Skin of body (tissue), 2 donors: Measurements from ENCODE around the gene ALDH3A1. TPM values are rescaled to one million over a fixed set of nuclear protein-coding genes. Genes with fewer than 3 reads are reported as not detected.

Experiments used
- DNase-seq: peaks from one replicate; lab custom pipeline; 2025; lab: John Stamatoyannopoulos, UW
- total RNA-seq: library from RNA; depleted of rRNA; stranded (reverse); fragments of >200 nt; gene quantifications from one replicate; pipeline ENCODE4 v1.2.3, GENCODE V29; 2014

ALDH3A1 gene
- total RNA-seq, 1 donor from 2014 or later: 2.0 TPM

- DNase-seq: no peak
These were observed 6.2 kb downstream of the ALDH3A1 start for GRCh38 chr17:19741832-19742457.

DNA sequence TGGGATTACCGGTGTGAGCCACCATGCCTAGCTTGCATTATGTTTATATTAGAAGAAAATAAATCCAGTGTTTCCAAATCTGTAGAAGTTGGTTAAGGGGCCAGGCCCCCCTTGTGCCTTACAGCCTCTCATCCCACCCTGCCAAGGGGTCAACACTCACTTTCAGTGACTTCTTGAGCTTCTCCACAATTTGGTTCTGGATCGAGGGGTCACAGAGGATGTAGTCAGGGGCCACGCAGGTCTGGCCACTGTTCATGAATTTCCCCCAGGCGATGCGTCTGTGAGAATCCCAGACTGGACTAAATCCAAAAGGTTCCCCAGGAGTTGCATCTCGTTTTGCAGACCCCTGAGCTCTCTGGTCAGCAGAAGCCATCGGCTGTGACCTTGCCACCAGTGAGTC, 7.2 kb downstream of the ALDH3A1 start:
- no peak for DNase-seq

DNA sequence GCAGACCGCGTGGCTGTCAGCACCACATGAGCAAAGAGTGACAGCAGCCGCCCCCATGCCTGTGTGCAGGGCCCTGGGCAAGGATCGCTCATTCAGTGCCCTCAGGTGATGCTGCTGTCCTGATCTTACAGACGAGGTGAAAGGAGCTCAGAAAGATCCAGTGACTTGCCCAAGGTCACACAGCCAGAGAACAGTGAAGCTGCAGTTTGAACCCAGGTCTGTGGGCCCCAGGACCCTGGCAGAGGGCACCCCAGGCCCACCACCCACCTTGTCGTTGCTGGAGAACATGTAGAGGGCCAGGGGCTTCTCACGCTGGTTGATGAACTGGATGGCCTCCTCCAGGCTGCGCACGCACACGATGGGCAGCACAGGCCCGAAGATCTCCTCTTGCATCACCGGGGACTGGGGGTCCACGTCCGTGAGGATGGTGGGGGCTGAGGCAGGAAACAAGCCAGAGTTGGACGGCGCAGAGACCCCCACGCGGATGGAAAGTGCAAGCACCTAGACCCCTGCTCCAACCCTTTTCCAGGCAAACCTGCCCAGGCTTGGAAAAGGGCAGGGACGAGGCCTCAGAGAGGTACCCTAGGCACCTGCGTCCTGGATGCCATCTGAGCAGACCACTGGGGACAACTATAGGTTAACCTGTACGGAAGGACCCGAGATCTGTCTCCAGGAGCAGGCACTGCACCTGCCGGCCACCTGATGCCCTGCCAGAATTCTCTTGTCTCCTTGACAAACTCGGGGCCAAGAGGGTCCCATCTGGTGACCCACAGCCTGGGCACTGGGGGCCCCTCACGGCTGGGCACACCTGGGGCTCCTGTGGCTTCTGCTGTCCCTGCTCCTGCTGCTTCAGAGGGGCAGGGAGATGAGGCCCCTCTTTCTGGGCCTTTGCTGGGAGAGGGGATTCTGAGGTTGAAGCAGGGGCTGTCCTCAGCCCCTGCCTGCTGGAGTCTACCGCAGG, 8.6 kb downstream of the ALDH3A1 start:
- no peak for DNase-seq

- DNase-seq: no peak
These were observed 9.3 kb downstream of the ALDH3A1 start for GRCh38 chr17:19738757-19739156.

- no peak for DNase-seq
These were observed 10.0 kb downstream of the ALDH3A1 start for GRCh38 chr17:19738073-19738449.

DNA sequence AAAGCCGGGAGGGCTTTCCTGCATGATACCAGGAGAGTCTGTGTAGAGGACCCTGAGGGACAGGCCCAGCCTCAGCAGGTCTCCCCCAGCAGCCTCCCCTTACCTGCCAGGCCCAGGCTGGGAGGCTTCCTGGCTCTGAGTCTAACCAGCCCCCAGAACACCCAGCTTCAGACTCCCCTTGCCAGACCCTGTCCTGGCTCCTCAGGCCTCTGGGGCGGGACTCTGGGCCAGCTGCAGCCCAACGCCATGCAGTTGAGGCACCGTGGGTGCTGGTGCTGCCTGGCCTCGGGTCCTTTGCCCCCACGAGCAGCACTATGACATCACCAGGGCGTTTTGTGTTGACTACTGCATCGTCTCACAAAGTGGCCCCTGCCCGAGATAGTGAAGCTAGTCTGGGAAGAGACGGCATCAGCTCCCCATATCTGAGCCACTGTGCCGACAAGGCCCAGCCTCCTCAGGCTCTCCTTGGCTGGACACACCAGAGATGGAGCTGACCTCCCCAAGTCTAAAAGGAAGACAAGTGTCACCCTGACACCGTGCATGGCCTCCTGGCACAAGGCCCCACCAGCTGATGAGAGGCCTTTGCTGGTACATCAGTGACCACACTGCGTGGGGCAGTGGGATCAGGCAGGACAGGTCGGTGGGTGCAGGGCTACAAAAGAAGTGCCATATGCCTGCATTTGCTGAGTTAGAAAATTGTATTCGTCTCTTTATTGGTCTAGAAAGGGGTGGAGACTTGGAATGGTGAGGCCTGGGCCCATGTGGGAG, 10.6 kb downstream of the ALDH3A1 start:
- DNase-seq: no peak

GRCh38 chr17:19736071-19736470, 12.0 kb downstream of the ALDH3A1 start:
- DNase-seq: no peak

DNA sequence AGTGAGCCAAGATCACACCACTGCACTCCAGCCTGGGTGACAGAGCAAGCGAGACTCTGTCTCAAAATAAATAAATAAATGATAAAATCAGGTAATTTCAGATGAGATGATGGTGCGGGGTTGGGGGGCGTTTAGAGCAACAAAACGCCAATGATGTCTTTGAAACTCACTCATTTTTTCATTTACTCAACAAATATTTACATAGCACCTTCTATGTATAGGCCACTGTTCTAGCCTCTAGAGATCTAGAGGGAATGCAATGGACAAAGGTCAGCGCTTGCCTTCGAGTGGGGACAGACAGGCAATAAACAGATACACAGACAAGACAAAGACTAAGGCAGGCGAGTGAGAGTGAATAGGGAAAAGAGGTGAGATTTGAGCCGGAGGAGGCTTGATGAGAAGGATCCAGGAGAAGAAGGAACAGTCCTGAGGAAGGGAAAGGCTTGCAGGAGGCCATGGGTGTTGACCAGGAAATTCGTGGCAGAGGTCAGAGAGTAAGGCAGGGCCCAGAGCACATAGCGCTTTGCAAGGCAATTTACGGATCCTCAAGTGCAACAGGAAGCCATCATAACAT, 14.1 kb downstream of the ALDH3A1 start:
- DNase-seq: no peak

GRCh38 chr17:19731626-19732025, 16.5 kb downstream of the ALDH3A1 start:
- DNase-seq: no peak

GRCh38 chr17:19730843-19731242, 17.3 kb downstream of the ALDH3A1 start:
- DNase-seq: no peak

DNA sequence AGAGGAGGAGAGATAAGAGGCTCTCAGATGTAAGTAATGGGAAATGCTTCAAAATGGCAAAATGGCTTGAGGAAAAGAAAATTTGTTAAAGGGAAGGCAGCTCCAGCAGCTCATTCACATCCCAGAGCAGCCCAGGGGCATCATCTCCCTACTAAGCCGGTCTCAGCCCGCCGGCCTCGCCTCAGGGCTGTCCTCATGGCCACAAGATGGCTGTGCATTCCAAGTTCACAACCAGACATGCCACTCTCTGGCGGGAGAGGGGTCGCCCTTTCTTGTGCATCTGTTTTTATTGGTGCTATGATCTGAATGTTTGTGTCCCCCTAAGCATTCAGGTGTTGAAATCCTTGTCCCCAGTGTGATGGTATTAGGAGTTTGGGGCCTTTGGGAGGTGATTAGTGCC, 18.2 kb downstream of the ALDH3A1 start:
- DNase-seq: no peak

DNA sequence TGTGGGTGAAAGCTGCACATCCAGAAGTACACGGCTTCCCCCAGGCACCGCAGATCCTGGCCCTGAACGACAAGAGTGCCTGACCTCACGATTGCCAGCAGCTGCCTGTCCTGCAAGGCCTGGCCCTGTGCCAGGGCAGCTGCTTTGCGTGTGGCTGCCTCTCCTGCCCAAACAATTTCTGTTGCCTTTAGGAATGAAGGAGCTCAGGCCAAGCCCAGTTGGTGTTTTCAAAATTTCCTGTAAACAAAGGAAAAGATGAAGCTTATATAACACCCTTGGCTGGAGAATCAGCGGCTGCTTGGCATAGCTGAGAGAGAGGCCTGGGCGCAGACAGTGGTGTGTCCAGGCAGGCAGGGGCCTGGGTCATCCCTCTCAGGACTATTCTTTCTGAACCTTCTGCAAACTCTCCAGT, 20.0 kb downstream of the ALDH3A1 start:
- peak; percentile 58 for DNase-seq

DNA sequence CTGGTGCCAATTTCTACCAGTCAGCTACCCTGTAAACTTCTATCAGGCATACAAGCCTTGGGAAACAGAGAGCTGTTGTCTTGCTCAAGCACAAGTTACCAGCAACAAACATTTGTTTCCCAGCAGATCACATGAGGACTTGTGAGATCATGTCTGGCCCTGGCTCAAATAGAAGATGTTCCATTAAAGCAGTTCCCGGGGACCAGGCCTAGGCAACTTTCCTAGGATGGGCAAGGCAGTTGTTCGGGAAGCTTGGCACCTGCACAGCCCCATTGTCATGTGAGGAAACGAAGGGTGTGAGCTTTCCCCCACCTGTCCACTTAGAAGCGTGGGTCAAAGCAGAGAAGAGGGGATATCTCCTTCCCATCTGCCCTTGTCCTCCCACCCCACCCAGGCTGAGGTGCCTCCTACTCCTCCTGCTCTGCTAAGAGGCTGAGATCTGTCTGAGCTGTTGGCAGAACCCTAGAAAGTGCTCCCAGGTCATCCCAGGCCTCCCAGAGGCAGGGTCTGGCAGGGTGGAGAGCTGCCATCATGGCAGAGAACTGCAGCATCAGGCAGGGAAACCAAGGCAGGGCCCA, 20.5 kb downstream of the ALDH3A1 start:
- DNase-seq: peak; percentile 94

DNA sequence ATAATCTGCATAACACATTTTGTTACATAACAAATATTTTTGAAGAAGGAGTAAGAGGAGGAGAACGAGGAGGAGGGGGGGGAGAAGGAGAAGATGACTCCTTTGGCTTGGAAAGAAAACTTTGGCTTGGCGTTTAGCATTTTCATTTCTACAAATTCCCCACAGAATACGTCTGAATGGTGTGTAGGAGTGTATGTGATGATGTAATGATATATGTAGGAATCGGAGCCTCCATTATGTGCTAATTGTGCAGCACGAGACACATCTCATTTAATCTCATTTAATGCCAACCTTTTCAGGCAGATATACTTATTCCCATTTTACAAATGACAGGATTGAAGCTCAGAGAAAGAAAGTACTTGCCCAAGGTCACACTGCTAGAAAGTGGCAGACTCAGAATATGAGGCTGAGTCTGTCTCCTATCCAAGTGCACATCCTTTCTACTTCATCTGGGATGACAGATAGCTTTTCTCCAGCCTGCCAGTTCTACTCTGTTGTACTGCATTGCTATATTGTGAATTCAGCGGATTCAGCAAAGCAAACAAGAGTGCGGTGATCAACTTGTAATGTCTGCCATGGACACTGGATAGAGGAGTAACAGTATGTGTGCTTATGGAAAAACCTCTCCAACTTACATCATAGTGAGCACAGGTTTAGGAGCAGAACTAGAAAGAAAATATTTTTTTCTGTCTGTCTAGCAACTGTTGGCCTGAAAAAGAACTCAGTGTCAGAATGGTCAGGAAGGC, 21.3 kb downstream of the ALDH3A1 start:
- DNase-seq: peak; percentile 25

DNA sequence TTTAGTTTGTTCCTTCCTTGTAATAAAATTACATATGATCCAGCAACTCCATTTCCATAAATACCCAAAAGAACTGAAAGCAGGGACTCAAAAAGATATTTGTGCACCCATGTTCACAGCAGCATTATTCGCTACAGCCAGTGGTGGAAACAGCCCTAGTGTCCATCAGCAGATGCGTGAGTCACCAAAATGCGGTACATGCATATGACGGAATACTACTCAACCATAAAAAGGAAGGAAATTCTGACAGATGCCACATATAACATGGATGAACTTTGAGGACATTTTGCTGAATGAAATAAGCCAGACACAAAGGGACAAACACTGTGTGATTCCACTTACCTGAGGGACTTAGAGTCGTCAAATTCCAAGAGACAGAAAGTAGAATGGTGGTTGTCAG, 22.6 kb downstream of the ALDH3A1 start:
- DNase-seq: no peak

DNA sequence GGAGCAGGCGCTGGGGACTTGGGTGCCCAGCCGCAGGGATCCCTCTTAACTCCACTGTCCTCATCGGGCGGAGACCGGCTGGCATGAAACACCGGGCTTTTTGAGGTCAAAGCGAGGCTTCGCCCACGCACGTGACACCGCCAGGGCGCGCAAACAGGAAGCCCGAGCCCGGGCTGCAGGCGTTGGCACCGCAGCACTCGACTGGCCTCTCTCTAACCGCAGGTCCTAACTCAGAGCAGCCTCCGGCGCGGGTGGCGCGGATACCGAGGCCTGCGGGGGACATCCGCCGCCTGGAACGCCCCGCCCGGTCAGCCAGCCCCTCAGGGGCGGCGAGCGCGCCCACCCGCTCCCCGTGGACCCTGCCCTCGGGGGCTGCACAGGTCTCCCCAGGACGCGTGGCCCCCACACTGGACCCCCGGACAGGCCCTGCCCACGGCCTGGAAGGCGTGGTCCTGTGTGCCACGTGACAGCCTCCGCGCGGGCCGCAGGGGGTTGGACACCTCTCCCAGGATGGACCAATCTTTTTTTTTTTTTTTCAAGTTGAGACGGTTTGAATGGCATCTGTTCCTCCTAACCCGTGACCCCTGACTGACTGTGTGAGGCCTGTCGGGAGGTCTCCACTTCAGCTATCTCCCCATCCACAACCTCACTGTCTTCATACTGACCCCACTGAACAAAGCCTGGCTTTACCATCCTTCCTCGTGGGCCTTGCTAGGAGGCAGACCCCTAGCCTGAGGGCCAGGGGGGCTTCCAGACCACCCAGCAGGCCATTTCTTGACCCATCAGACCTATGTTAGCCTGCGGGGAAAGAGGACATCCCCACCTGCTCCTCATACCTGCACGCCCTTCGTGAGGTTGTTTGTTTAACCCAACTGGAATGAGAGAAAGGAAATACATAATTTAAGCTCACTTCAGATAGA, 23.3 kb downstream of the ALDH3A1 start:
- DNase-seq: no peak

DNA sequence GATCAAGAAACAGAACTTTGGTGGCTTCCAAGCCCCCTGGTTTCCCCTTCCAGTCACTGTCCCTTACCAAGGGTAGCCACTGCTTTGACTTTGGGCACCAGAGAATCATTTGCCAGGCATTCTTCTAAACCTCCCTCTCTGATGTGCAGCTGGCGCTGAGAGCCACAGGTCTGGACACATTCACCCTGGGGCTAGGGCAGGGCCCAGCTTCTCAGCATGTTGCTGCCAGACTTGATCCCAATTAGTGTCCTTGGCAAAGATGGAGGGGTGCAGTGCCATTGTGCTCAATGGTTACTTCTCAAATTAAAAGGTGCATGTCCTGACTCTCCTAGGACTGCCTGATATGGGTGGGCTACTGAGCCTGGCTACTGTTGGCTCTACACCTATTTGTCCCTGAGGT, 24.1 kb downstream of the ALDH3A1 start:
- no peak for DNase-seq

DNA sequence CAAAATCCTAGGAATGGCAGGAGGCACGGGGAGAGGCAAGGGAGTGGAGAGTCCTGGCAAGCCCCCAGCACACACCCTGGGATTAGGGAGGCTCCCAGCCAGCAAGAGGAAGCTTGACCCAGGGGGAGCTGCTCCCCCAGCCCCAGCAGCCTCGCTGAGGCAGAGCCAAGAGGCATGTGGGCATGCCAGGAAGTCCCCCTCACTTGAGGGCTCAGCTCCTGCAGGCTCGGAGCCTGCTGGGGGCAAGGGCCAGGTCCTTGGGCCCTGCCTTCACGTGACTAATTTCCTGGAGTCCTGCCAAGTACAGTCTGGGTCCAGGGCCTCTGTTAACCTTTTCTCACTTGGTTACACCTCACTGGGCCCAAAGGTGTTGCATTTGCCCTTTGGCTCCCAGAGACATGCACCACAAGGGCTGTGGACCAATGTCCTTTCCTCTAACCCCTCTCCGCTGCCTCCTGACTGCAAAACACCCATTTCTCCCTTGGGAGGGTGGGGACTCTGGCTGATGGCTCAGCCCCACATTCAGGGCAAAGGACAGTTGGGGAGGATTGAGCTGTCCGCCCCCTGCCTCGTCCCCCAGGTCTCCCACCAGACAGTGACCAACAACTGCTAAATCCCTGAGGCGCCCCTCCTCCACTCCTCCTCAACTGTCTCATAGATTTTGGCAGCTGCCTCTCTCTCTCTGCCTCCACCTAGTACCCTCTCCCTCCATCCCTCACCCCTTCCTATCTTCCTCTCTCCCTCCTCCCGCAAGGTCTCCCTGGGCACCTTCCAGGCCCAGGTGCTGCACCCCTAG, 27.3 kb downstream of the ALDH3A1 start:
- DNase-seq: no peak

GRCh38 chr17:19720210-19720475, 28.0 kb downstream of the ALDH3A1 start:
- DNase-seq: no peak
